IMR-90 (cell line): ENCODE results near the gene ANKEF1.

ENCODE experiments used
- POLR2A ChIP-seq: IDR thresholded peaks from 2 replicates; pipeline ENCODE4 v1.6.1; 2012; ENCODE audit warnings: mild to moderate bottlenecking, low read depth, low read length
- RAD21 ChIP-seq: IDR thresholded peaks from 2 replicates; pipeline ENCODE4 v1.6.1; 2012; ENCODE audit warnings: low read length, improper control_type of control experiment
- TF ChIP-seq, protein P1 (sequence below): conservative IDR thresholded peaks from 2 replicates; pipeline ENCODE4 v1.5.1; 2012; ENCODE audit warnings: mild to moderate bottlenecking, low read depth, low read length, improper control_type of control experiment

DNA sequence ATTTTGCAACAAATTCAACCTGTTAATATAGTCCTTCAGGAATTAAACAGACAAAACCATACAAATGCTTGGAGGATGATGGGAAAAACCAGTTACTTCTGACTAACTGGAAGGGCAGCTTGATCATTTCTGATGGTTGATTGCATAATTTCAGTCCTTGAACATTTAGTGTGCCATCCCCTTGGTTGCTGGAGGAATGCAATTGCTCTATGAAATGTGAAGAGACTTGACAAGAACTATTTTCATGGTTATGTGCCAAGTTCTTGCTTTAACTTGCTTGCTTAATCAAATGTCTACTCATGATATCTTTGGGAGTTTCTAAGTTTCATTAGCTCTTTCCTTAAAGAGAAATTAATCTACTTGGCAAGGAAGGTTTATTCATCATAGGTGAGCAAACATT, 45.2 kb downstream of the ANKEF1 start:
- TF ChIP-seq POLR2A (no peak), RAD21 (no peak)
- TF ChIP-seq, protein P1, sequence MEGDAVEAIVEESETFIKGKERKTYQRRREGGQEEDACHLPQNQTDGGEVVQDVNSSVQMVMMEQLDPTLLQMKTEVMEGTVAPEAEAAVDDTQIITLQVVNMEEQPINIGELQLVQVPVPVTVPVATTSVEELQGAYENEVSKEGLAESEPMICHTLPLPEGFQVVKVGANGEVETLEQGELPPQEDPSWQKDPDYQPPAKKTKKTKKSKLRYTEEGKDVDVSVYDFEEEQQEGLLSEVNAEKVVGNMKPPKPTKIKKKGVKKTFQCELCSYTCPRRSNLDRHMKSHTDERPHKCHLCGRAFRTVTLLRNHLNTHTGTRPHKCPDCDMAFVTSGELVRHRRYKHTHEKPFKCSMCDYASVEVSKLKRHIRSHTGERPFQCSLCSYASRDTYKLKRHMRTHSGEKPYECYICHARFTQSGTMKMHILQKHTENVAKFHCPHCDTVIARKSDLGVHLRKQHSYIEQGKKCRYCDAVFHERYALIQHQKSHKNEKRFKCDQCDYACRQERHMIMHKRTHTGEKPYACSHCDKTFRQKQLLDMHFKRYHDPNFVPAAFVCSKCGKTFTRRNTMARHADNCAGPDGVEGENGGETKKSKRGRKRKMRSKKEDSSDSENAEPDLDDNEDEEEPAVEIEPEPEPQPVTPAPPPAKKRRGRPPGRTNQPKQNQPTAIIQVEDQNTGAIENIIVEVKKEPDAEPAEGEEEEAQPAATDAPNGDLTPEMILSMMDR, result no peak
